ELR (cell line): ENCODE results near the gene KMT2C.
"Not testable (repeated sequence)": the region's sequence is repeated elsewhere in the genome, so short reads cannot be mapped to it uniquely, and the experiment has no call there.

Source experiments
- DNase-seq: peaks from one replicate; pipeline ENCODE4 v3.0.0-alpha.2; 2015; ENCODE audit warnings: low read depth

Gene KMT2C

GRCh38 chr7:152435384-152436110, at the start of gene KMT2C:
Gene KMT2C (minus strand): TSS chr7:152436003. CDS start chr7:152435786, 217 bp downstream.
- peak; percentile 49 for DNase-seq

GRCh38 chr7:152481082-152481481, 45.3 kb upstream of the KMT2C start:
- no peak for DNase-seq

- no peak for DNase-seq
Observed at GRCh38 chr7:152480664-152481063, 44.9 kb upstream of the KMT2C start.

DNA sequence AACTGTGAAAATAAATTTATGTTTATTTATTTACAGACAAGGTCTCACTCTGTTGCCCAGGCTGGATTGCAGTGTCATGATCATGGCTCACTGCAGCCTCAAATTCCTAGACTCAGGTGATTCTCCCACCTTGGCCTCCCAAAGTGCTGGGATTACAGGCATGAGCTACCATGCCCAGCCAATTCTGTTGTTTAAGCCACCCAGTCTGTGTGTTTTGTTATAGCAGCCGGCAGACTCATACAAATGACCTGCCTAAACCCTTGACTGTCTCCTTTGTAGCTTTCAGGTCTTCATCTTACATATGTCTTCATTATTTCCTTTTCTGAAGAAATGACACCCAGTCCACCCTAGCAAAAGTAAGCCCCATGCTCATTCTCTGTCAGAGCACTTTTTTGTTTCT, 43.8 kb upstream of the KMT2C start:
- no peak for DNase-seq

GRCh38 chr7:152478140-152478539, 42.3 kb upstream of the KMT2C start:
- no peak for DNase-seq

DNA sequence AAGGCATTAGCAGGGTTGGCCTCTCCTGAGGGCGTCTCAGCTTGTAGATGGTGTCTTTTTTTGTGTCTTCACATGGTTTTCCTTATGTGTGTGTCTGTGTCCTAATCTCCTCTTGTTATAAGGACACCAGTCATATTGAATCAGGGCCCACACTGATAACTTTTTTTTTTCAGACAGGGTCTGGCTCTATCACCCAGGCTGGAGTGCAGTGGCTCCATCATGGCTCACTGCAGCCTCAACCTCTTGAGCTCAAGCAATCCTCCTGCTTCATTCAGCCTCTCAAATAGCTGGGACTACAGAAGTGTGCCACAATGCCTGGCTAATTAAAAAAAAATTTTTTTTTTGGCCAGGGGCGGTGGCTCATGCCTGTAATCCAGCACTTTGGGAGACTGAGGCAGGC, 41.3 kb upstream of the KMT2C start:
- no peak for DNase-seq

- no peak for DNase-seq
Observed at GRCh38 chr7:152476551-152476950, 40.7 kb upstream of the KMT2C start.

- DNase-seq: not testable (repeated sequence)
Observed at GRCh38 chr7:152471023-152471620, 35.3 kb upstream of the KMT2C start.

DNA sequence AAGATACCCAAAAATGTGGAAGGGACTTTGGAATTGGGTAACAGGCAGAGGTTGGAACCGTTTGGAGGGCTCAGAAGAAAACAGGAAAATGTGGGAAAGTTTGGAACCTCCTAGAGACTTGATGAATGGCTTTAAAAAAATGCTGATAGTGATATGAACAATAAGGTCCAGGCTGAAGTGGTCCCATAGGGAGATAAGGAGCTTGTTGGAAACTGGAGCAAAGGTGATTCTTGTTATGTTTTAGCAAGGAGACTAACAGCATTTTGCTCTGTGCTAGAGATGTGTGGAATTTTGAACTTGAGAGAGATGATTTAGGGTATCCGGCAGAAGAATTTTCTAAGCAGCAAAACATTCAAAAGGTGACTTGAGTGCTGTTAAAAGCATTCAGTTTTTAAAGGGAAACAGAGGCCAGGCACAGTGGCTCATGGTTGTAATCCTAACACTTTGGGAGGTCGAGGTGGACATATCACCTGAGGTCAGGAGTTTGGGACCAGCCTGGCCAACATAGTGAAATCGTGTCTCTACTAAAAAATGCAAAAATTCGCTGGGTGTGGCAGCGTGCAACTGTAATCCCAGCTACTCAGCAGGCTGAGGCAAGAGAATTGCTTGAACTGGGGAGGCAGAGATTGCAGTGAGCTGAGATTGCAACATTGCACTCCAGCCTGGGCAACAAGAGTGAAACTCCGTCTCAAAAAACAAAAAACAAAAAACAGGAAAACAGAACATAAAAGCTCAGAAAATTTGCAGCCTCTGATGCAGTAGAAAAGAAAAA, 34.6 kb upstream of the KMT2C start:
- not testable (repeated sequence) for DNase-seq

GRCh38 chr7:152469576-152469975, 33.8 kb upstream of the KMT2C start:
- not testable (repeated sequence) for DNase-seq

DNA sequence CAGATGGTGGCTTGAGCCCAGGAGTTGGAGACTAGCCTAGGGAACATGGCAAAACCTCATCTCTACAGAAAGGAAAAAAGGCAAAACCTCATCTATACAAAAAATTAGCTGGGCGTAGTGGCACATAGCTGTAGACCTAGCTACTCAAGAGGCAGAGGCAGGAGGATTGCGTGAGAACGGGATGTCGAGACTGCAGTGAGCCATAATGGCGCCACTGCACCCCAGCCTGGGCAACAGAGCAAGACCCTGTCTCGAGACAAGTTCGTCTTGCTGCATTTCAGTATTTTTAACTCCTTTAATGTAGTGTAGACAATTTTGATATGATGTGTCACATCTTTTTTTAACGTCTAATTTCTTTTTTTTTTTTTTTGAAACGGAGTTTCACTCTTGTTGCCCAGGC, 31.4 kb upstream of the KMT2C start:
- no peak for DNase-seq

- DNase-seq: no peak
Observed at GRCh38 chr7:152465119-152465387, 29.2 kb upstream of the KMT2C start.

- DNase-seq: peak; percentile 77
Observed at GRCh38 chr7:152464312-152465118, 28.7 kb upstream of the KMT2C start.

DNA sequence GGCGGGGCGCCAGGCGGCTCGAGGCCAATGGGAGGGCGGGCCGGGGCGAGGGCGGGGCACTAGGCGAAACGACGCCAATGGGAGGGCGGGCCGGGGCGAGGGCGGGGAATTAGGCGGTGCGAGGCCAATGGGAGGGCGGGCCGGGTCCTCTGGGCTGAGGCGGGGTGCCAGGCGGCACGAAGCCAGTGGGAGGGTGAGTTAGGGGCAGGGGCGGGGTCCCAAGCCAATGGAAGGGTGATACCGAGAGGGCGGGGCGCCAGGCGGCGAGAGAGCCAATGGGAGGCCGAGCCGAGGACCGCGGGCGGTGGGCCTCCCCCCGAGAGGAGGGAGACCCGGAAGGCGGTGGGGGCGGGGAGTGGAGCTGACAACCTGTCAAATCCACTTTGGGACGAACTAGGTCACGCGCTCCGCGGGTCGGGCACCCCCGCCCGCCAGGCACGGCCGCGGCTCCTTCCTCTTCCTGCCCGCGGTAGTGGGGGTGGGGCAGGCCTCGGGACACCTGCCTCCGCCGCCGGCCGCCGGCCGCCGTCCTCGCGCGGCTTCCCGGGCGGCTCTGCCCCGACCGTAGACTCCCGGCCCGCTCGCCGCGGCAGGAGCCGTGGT, 28.0 kb upstream of the KMT2C start:
- peak; percentile 98 for DNase-seq

DNA sequence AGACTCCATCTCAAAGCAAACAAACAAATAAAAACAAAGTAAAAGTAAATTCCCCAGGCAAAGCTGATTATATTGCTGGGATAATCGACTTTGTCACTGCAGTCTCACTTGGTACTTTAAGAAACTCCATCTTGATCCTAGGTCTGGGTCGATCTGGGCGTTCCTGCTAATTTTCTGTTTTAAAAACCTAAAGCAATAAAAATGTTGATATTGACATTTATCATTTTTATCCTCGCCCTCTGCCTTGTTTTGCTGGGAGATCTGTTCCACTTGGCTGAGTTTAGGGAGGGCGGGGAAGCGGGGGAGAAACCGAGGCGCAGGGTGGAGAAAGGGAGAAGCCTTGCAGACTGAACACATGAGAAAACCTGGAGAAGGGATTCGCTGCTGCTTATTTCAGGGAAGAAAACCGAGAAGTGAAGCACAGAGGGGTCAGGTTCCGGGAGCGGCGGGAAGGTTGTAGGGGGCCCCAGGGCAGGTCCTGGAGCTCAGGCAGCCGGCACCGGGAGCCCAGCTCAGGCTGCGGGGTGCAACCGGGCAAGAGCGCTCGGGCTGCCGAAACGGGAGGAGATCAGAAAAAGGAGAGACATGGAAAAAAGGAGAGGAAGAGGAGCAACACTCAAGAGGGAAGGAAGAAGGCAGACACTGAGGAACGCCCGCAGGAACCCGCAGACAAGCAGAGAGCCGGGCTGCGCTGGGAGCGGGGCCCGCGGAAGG, 27.3 kb upstream of the KMT2C start:
- peak; percentile 53 for DNase-seq

- DNase-seq: peak; percentile 76
Observed at GRCh38 chr7:152459724-152460251, 24.0 kb upstream of the KMT2C start.

DNA sequence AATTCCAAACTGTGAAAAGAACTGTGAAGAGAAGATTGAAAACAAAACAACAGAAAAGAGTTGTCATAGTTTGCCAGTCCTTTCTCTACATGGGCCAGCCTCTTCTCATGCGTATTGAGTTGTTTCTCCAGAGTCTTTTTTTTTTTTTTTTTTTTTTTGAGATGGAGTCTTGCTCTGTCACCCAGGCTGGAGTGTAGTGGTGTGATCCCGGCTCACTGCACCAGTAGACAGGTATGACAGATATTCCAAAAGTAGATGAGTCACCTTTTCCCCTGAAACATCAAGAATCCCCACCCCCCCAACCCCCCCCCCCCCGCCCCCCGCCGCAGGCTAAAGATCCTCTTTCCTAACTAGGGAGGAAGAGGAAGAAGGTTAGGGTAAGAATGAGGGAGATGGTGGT, 15.6 kb upstream of the KMT2C start:
- no peak for DNase-seq

- not testable (repeated sequence) for DNase-seq
Observed at GRCh38 chr7:152445386-152446008, 9.7 kb upstream of the KMT2C start.

- DNase-seq: no peak
Observed at GRCh38 chr7:152443586-152443985, 7.8 kb upstream of the KMT2C start.

DNA sequence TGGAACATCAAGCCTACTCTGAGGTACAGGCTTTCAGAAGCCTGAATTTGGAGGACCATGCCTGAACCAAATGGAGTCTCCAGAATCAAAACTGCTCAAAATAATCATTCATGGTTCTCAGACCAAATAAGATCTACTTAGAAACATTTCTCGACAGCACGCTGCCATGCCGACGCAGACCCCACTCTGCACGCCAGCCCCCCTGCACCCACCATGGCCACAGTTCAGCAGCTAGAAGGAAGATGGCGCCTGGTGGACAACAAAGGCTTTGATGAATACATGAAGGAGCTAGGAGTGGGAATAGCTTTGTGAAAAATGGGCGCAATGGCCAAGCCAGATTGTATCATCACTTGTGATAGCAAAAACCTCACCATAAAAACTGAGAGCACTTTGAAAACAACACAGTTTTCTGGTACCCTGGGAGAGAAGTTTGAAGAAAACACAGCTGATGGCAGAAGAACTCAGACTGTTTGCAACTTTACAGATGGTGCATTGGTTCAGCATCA, 6.6 kb upstream of the KMT2C start:
- no peak for DNase-seq
